Activated CD8-positive, alpha-beta memory T cell treated with anti-CD3 and anti-CD28 coated beads for 48 hours (primary cell): Measurements from ENCODE around the gene EED.

Experiments
- DNase-seq, 3 experiments: peaks; one replicate each; pipeline ENCODE4 v3.0.0-alpha.2; 2020; ENCODE audit warnings: low read depth in 2 of 3, low spot score in 2 of 3

EED gene

GRCh38 chr11:86247608-86248007, 3.1 kb downstream of the EED start:
- no peak for DNase-seq

GRCh38 chr11:86248609-86249008, 4.1 kb downstream of the EED start:
- no peak for DNase-seq

- DNase-seq: no peak
These were observed 5.0 kb downstream of the EED start for GRCh38 chr11:86249307-86250098.

- no peak for DNase-seq
These were observed 6.8 kb downstream of the EED start for GRCh38 chr11:86251345-86251744.

GRCh38 chr11:86255896-86256295, 11.3 kb downstream of the EED start:
- no peak for DNase-seq

GRCh38 chr11:86256608-86257007, 12.1 kb downstream of the EED start:
- no peak for DNase-seq

GRCh38 chr11:86257446-86257845, 12.9 kb downstream of the EED start:
- DNase-seq: no peak

GRCh38 chr11:86259730-86260129, 15.2 kb downstream of the EED start:
- no peak for DNase-seq

- DNase-seq: no peak
These were observed 16.8 kb downstream of the EED start for GRCh38 chr11:86261328-86261727.

- DNase-seq: no peak
These were observed 17.8 kb downstream of the EED start for GRCh38 chr11:86262387-86262786.

GRCh38 chr11:86264649-86265048, 20.1 kb downstream of the EED start:
- DNase-seq: no peak

- DNase-seq: no peak
These were observed 20.6 kb downstream of the EED start for GRCh38 chr11:86265194-86265593.

GRCh38 chr11:86269645-86270044, 25.1 kb downstream of the EED start:
- no peak for DNase-seq

GRCh38 chr11:86274503-86274902, 29.9 kb downstream of the EED start:
- DNase-seq: no peak

- no peak for DNase-seq
These were observed 30.4 kb downstream of the EED start for GRCh38 chr11:86274999-86275398.

- DNase-seq: no peak
These were observed 31.2 kb downstream of the EED start for GRCh38 chr11:86275493-86276370.

GRCh38 chr11:86277741-86278140, 33.2 kb downstream of the EED start:
- DNase-seq: no peak

- DNase-seq: no peak
These were observed 33.7 kb downstream of the EED start for GRCh38 chr11:86278226-86278625.

- no peak for DNase-seq
These were observed 35.2 kb downstream of the EED start for GRCh38 chr11:86279747-86280146.

GRCh38 chr11:86287468-86287796, 42.9 kb downstream of the EED start:
- DNase-seq: no peak

GRCh38 chr11:86288776-86289507, 44.4 kb downstream of the EED start:
- DNase-seq: no peak
